Activated CD4-positive, alpha-beta T cell treated with anti-CD3 and anti-CD28 coated beads for 24 hours (primary cell): ENCODE data around the gene LAMA2.

Experiments used
- DNase-seq, 2 donors: peaks; one replicate each; pipeline ENCODE4 v3.0.0-alpha.2; 2020; ENCODE audit warnings: low read depth in 2 of 2

Gene LAMA2

GRCh38 chr6:129364767-129365166 lies 481.8 kb downstream of the LAMA2 start:
- DNase-seq: no peak

GRCh38 chr6:129368076-129368475 lies 485.1 kb downstream of the LAMA2 start:
- DNase-seq: no peak

GRCh38 chr6:129368970-129369369 lies 486.0 kb downstream of the LAMA2 start:
- no peak for DNase-seq

- DNase-seq: no peak
Measured at GRCh38 chr6:129369737-129370136, 486.8 kb downstream of the LAMA2 start.

- DNase-seq: peak; percentile 25 to 29
Measured at GRCh38 chr6:129370268-129370916, 487.5 kb downstream of the LAMA2 start.

GRCh38 chr6:129381885-129382284 lies 498.9 kb downstream of the LAMA2 start:
- no peak for DNase-seq

- DNase-seq: no peak
Measured at GRCh38 chr6:129382916-129383315, 500.0 kb downstream of the LAMA2 start.

- DNase-seq: no peak
Measured at GRCh38 chr6:129385117-129385516, 502.2 kb downstream of the LAMA2 start.

- DNase-seq: no peak
Measured at GRCh38 chr6:129390900-129391299, 508.0 kb downstream of the LAMA2 start.

GRCh38 chr6:129393654-129394053 lies 510.7 kb downstream of the LAMA2 start:
- no peak for DNase-seq

- DNase-seq: no peak
Measured at GRCh38 chr6:129398764-129399163, 515.8 kb downstream of the LAMA2 start.

GRCh38 chr6:129402244-129402643 lies 519.3 kb downstream of the LAMA2 start:
- DNase-seq: no peak

GRCh38 chr6:129411092-129411491 lies 528.2 kb downstream of the LAMA2 start:
- DNase-seq: no peak

GRCh38 chr6:129416337-129416990 lies 533.5 kb downstream of the LAMA2 start:
- DNase-seq: no peak

- no peak for DNase-seq
Measured at GRCh38 chr6:129417416-129418086, 534.6 kb downstream of the LAMA2 start.

- no peak for DNase-seq
Measured at GRCh38 chr6:129419324-129419723, 536.4 kb downstream of the LAMA2 start.

- no peak for DNase-seq
Measured at GRCh38 chr6:129426343-129426742, 543.4 kb downstream of the LAMA2 start.

GRCh38 chr6:129429956-129430355 lies 547.0 kb downstream of the LAMA2 start:
- DNase-seq: no peak

GRCh38 chr6:129432738-129433137 lies 549.8 kb downstream of the LAMA2 start:
- DNase-seq: no peak

GRCh38 chr6:129434091-129434490 lies 551.2 kb downstream of the LAMA2 start:
- no peak for DNase-seq

GRCh38 chr6:129440691-129441090 lies 557.8 kb downstream of the LAMA2 start:
- no peak for DNase-seq

GRCh38 chr6:129444683-129445082 lies 561.7 kb downstream of the LAMA2 start:
- no peak for DNase-seq
